Hepatocyte (in vitro differentiated cells): ENCODE measurements around the gene DMD.

Source experiments
- EZH2 ChIP-seq: fragments of 200-600 bp; sonication (generic); IDR thresholded peaks from 2 replicates; pipeline ENCODE4 v1.6.1; 2016; ENCODE audit warnings: antibody characterized with exemption, mild to moderate bottlenecking, borderline replicate concordance
- EZH2phosphoT487 ChIP-seq: fragments of 200-600 bp; sonication (generic); IDR thresholded peaks from one replicate; pipeline ENCODE4 v1.6.1; 2018; ENCODE audit warnings: antibody characterized with exemption, mild to moderate bottlenecking, low read depth, moderate library complexity; ENCODE audit not compliant: unreplicated experiment, severe bottlenecking

GRCh38 chrX:31591355-31591754, 1620.0 kb downstream of the DMD start:
- TF ChIP-seq EZH2 (no peak), EZH2phosphoT487 (no peak)
